Measurements from ENCODE around the gene TRIM15.

TRIM15 gene

DNA sequence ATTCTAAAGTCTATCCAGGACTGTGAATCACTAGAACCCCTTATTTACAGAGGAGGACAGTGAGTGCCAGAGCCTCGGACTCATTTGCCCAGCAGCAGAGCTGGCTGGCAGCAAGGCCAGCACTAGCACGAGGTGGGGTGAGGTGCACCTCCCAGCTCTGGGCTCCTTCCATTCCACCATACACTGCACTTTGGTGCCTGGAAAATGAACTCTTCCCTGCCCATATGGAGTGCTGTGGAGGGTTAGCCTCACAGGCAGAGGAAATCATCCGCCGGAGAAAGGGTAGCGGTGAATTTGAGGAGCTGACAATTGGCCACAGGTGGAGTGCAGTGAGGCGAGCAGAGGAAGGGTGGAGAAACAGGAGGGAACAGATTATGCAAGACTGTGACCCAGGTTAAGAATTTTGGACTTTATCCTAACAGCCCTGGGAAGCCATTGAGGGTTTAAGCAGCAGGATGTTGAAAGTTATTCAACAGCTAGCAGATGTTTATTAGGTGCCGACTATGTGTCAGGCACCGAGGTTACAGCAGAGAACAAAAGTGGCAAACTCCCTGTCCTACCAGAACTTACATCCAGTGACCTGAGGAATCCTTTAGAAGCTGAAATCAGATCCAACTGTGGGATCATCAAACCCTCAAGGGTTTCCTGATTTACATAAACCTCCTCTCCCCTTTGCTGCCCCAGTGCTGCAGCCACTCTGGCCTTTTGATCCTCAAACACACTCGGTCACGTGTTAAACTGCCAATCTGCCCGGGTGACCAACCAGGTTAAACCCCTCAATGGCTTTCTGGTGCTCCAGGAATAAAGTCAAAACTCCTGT lies 43.7 kb downstream of the TRIM15 start:
- no peak overlapping the region for H3K4me3 ChIP-seq (replicated peaks in 1 of 2; ENCODE audit: low read depth in 2 of 2, low read length in 2 of 2)
- TF ChIP-seq, protein P1, sequence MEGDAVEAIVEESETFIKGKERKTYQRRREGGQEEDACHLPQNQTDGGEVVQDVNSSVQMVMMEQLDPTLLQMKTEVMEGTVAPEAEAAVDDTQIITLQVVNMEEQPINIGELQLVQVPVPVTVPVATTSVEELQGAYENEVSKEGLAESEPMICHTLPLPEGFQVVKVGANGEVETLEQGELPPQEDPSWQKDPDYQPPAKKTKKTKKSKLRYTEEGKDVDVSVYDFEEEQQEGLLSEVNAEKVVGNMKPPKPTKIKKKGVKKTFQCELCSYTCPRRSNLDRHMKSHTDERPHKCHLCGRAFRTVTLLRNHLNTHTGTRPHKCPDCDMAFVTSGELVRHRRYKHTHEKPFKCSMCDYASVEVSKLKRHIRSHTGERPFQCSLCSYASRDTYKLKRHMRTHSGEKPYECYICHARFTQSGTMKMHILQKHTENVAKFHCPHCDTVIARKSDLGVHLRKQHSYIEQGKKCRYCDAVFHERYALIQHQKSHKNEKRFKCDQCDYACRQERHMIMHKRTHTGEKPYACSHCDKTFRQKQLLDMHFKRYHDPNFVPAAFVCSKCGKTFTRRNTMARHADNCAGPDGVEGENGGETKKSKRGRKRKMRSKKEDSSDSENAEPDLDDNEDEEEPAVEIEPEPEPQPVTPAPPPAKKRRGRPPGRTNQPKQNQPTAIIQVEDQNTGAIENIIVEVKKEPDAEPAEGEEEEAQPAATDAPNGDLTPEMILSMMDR (IDR thresholded peaks at IDR 0.05; ENCODE audit: low read depth, low read length), result no peak
- DNase-seq (ENCODE audit: low read depth in 2 of 2), result peak; percentile 34 to 52

DNA sequence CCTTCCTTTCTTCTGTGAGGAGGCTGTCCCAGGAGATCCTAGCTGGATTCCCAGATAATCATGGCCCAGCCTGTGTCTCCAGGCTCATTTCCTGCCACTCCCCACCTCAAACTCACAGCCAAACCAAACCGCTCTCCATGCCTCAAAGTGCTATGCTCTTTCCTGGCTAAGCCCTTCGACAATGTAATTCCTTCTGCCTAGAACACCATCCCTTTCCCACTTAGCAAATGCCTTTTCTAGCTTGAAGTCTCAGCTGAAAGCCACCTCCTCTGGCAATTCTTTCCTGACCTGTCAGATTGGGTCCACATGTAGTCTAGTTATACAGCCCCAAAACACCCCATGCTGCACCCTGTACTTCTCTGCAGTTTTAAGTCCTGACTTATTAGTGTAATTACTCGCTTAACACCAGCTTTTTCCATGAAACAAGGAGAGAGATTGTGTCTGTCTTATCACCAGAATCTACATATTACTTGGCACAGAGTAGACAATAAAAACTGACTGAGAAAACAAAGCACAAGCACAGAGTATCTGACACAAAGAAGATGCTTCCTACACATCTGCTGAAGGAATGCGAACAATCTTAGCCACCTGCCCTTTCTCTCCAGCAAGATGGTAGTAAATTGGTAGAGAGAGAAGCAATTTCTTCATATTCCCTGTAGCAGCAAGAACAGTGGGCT lies 44.4 kb downstream of the TRIM15 start:
- TF ChIP-seq, protein P1 (IDR thresholded peaks at IDR 0.05; ENCODE audit: low read depth, low read length), result no peak
- H3K4me3 ChIP-seq (replicated peaks in 1 of 2; ENCODE audit: low read depth in 2 of 2, low read length in 2 of 2), result no peak overlapping the region
- peak; percentile 28 to 48 for DNase-seq (ENCODE audit: low read depth in 2 of 2)

DNA sequence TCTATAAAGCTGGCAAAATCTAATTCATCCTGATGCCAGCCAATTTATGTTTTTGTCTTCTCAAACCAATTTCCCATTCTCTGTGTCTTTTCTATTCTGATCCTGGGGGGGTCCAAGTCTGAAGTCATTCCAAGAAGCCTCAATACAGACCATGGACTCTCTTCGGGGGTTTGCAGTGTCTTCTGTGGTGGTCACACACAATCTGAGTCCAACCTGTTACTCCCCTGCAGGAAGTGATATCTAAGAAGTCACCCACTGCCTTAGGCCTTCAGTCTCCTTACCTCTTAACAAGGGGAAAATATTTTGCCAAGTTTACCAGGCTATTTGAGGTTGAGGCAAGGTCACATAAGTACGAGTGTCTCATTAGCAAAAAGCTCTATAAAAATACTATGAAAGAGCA lies 48.0 kb downstream of the TRIM15 start:
- DNase-seq (ENCODE audit: low read depth in 2 of 2), result no peak
- no peak overlapping the region for H3K4me3 ChIP-seq (replicated peaks in 1 of 2; ENCODE audit: low read depth in 2 of 2, low read length in 2 of 2)

DNA sequence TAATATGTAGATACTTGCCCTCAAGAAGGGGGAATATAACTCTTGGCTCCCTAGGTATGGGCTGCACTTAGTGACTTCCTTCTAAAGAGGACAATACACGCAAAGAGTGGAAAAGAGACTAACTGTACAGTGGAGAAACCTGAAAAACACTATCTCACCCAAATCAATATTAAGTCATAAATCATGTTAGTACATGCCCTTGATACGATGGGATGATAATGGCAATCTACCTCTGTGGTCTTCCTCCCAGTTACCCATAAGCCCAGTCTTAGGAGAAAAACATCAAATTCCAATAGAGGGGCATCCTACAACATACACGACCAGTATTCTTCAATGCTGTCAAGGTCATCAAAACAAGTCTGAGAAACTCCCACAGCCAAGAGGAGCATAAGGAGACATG lies 48.6 kb downstream of the TRIM15 start:
- DNase-seq (ENCODE audit: low read depth in 2 of 2), result no peak
- TF ChIP-seq, protein P1 (IDR thresholded peaks at IDR 0.05; ENCODE audit: low read depth, low read length), result no peak
- H3K4me3 ChIP-seq (replicated peaks in 1 of 2; ENCODE audit: low read depth in 2 of 2, low read length in 2 of 2), result peak overlapping the region; percentile 94

More for the DNA sequence above, 48.0 kb downstream of the TRIM15 start:
- TF ChIP-seq, protein P1 (IDR thresholded peaks at IDR 0.05; ENCODE audit: low read depth, low read length), result no peak

DNA sequence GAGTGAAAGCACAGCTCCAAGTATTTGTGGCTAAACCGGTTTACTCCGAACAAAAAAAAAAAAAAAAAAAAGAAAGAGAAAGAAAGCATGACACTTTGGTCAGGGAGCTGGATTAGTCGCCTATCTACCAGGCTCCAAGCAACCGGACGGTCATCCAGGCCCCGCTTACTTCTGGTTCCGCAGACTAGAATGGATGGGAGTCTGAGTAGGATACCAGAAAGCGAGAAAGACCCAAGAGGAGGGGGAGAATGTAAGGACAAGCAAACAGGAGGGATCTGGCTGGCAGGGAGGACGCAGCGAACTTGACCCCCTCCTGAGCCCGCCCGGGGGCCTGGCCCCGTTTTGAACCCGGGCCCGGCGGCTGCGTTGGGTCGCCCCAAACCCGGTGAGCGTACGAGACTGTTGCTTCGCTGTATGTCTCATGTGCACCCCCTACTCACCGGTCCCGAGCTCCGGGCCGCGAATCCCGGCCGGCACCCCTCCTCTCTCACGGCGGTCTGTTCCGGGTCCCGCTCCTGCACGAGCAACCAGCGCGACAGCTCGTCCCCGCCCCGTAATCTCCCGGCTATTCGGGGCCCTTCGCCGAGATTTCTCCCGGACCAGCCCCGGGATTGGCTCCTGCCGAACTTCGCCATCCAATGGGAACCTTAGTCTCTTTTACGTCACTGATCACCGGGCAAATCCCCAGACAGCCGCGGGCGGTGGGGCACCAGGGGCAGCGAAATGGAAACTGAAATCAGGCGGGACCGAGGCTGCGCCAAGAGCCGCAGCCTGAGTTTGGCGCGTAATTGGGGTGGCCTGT lies 49.7 kb downstream of the TRIM15 start, which contains the start of gene TRIM26:
Gene TRIM26, minus strand, starts transcription at position 542 of the 802 bp plus-strand sequence. CDS start 14,303 bp downstream, outside the sequence.
- H3K4me3 ChIP-seq (replicated peaks in 1 of 2; ENCODE audit: low read depth in 2 of 2, low read length in 2 of 2), result peak within 1 kb of the TSS; percentile 94
- peak; percentile 97 for DNase-seq (ENCODE audit: low read depth in 2 of 2)
- TF ChIP-seq, protein P1 (IDR thresholded peaks at IDR 0.05; ENCODE audit: low read depth, low read length), result no peak

DNA sequence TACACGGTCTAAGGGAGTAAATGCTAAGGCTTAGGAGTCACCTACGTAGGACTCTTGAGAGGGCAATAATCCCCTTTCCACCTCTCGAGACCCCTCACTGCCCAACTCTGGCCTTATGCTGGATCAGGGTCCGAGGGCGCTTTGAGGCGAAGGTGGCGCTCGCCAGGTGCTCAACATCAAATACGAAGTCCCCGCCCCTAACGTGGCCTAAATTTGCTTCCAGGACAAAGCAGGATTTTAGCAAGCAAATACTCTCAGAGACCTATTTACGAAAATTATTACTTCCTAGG lies 50.3 kb downstream of the TRIM15 start:
- TF ChIP-seq, protein P1 (IDR thresholded peaks at IDR 0.05; ENCODE audit: low read depth, low read length), result no peak
- DNase-seq (ENCODE audit: low read depth in 2 of 2), result no peak

More for the DNA sequence above, 50.3 kb downstream of the TRIM15 start:
- peak overlapping the region; percentile 94 for H3K4me3 ChIP-seq (replicated peaks in 1 of 2; ENCODE audit: low read depth in 2 of 2, low read length in 2 of 2)

Data from cardiac fibroblast (primary cell).